ENCODE measurements around the gene PCA3.

Gene PCA3

GRCh38 chr9:76764138-76764537 lies at the start of gene PCA3:
Gene PCA3, plus strand, starts transcription at chr9:76764438.
- peaks cover 7% of the 10 kb centered on the region for H3K4me1 Mint-ChIP-seq
- no peak within 1 kb of the TSS for H3K27ac Mint-ChIP-seq
- no peaks in the 10 kb centered on the region for H3K9me3 Mint-ChIP-seq
- ATAC-seq = no peak
- H3K4me3 Mint-ChIP-seq = no peak within 1 kb of the TSS
- DNase-seq = no peak
- H3K36me3 Mint-ChIP-seq (ENCODE audit: low read depth) = no peaks in the 10 kb centered on the region
- peaks cover 9% of the 10 kb centered on the region for H3K27me3 Mint-ChIP-seq

- H3K4me3 Mint-ChIP-seq = no peak overlapping the region
- H3K4me1 Mint-ChIP-seq = no peaks in the 10 kb centered on the region
- ATAC-seq = no peak
- no peak overlapping the region for H3K27ac Mint-ChIP-seq
- H3K27me3 Mint-ChIP-seq = peaks cover 20% of the 10 kb centered on the region
- H3K9me3 Mint-ChIP-seq = no peaks in the 10 kb centered on the region
- no peak for DNase-seq
- no peaks in the 10 kb centered on the region for H3K36me3 Mint-ChIP-seq (ENCODE audit: low read depth)
Observed at GRCh38 chr9:76716085-76716672, 48.1 kb upstream of the PCA3 start.

- H3K36me3 Mint-ChIP-seq (ENCODE audit: low read depth) = no peaks in the 10 kb centered on the region
- no peak overlapping the region for H3K4me3 Mint-ChIP-seq
- peaks cover 20% of the 10 kb centered on the region for H3K27me3 Mint-ChIP-seq
- DNase-seq = no peak
- ATAC-seq = no peak
- H3K27ac Mint-ChIP-seq = no peak overlapping the region
- no peaks in the 10 kb centered on the region for H3K9me3 Mint-ChIP-seq
- no peaks in the 10 kb centered on the region for H3K4me1 Mint-ChIP-seq
Observed at GRCh38 chr9:76717176-76717575, 47.1 kb upstream of the PCA3 start.

DNA sequence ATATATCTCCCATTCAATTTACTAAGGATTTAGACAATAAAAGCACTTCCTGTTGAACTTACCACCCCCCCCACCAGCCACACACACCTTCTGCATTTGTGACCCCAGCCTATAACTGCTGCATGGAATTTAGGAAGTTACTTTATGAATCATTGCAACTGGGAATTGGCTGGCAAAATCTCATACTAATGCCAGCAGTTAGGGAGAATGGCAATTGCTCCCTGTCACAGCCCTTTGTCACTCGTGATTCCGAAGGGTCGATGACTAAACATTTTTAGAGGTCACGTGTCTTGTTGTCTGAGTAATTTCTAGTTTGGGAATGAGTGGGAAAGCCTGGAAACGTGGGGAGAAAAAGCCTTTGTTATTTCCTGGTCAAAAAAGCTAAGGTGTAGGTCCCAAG lies 46.6 kb upstream of the PCA3 start:
- Mint-ChIP-seq H3K36me3 (ENCODE audit: low read depth) (no peaks in the 10 kb centered on the region), H3K4me3 (no peak overlapping the region), H3K27me3 (peaks cover 18% of the 10 kb centered on the region), H3K4me1 (no peaks in the 10 kb centered on the region), H3K27ac (no peak overlapping the region), H3K9me3 (no peaks in the 10 kb centered on the region)
- DNase-seq = no peak
- no peak for ATAC-seq

GRCh38 chr9:76718166-76718565 lies 46.1 kb upstream of the PCA3 start:
- H3K27ac Mint-ChIP-seq = no peak overlapping the region
- H3K4me3 Mint-ChIP-seq = no peak overlapping the region
- ATAC-seq = no peak
- H3K4me1 Mint-ChIP-seq = no peaks in the 10 kb centered on the region
- DNase-seq = no peak
- H3K9me3 Mint-ChIP-seq = no peaks in the 10 kb centered on the region
- H3K36me3 Mint-ChIP-seq (ENCODE audit: low read depth) = no peaks in the 10 kb centered on the region
- peaks cover 22% of the 10 kb centered on the region for H3K27me3 Mint-ChIP-seq

- no peaks in the 10 kb centered on the region for H3K4me1 Mint-ChIP-seq
- H3K36me3 Mint-ChIP-seq (ENCODE audit: low read depth) = no peaks in the 10 kb centered on the region
- H3K27me3 Mint-ChIP-seq = peaks cover 26% of the 10 kb centered on the region
- no peak for DNase-seq
- no peak overlapping the region for H3K27ac Mint-ChIP-seq
- no peak for ATAC-seq
- H3K9me3 Mint-ChIP-seq = no peaks in the 10 kb centered on the region
- no peak overlapping the region for H3K4me3 Mint-ChIP-seq
Observed at GRCh38 chr9:76720245-76720644, 44.0 kb upstream of the PCA3 start.

- Mint-ChIP-seq H3K27me3 (peaks cover 26% of the 10 kb centered on the region), H3K4me1 (no peaks in the 10 kb centered on the region), H3K36me3 (ENCODE audit: low read depth) (no peaks in the 10 kb centered on the region), H3K9me3 (no peaks in the 10 kb centered on the region), H3K4me3 (no peak overlapping the region), H3K27ac (no peak overlapping the region)
- no peak for ATAC-seq
- DNase-seq = no peak
Observed at GRCh38 chr9:76725011-76725546, 39.2 kb upstream of the PCA3 start.

DNA sequence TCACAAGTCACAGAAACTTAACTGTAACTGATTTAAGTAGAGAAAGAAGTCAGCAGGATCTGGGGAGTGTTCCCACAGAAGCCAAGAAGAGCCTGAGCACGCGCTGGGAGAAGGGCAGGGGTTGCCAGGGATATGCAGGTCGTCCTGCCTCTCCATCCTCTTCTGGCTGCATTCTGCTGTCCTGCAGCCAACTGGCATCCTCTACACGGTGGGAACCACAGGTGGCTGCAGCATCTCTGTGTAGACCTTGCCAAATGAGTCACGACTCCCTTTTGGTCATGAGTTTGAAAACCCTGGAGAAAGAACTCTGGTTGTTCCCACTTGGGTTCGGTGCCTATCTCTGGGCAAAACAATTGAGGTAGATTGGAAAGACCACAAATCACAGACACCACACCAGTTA lies 38.4 kb upstream of the PCA3 start:
- Mint-ChIP-seq H3K9me3 (no peaks in the 10 kb centered on the region), H3K36me3 (ENCODE audit: low read depth) (no peaks in the 10 kb centered on the region), H3K27ac (no peak overlapping the region), H3K4me1 (no peaks in the 10 kb centered on the region), H3K27me3 (peaks cover 22% of the 10 kb centered on the region), H3K4me3 (no peak overlapping the region)
- ATAC-seq (no peak), DNase-seq (no peak)

DNA sequence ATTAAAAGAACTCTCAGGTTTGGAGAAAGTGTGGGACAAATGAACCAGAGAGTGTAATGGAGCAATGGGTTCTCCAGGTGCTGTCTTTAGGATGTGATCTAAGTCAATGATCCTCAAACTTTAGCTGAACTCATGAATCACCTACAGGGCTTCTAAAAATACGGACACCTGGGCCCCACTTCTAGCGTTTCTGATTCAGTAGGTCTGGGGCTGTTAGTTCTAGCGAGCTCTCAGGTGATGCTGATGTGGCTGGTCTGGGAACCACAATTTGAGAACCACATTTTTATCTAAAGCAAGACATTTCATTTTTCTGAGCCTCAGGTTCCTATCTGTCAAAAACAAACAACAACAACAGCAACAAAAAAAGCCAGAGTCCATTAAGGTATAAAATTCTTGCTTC lies 35.1 kb upstream of the PCA3 start:
- Mint-ChIP-seq H3K36me3 (ENCODE audit: low read depth) (no peaks in the 10 kb centered on the region), H3K27ac (no peak overlapping the region), H3K4me3 (no peak overlapping the region), H3K9me3 (no peaks in the 10 kb centered on the region), H3K4me1 (no peaks in the 10 kb centered on the region), H3K27me3 (peaks cover 19% of the 10 kb centered on the region)
- no peak for DNase-seq
- ATAC-seq = no peak

- H3K9me3 Mint-ChIP-seq = no peaks in the 10 kb centered on the region
- H3K4me1 Mint-ChIP-seq = no peaks in the 10 kb centered on the region
- H3K36me3 Mint-ChIP-seq (ENCODE audit: low read depth) = no peaks in the 10 kb centered on the region
Observed at GRCh38 chr9:76729980-76730737, 34.1 kb upstream of the PCA3 start.

DNA sequence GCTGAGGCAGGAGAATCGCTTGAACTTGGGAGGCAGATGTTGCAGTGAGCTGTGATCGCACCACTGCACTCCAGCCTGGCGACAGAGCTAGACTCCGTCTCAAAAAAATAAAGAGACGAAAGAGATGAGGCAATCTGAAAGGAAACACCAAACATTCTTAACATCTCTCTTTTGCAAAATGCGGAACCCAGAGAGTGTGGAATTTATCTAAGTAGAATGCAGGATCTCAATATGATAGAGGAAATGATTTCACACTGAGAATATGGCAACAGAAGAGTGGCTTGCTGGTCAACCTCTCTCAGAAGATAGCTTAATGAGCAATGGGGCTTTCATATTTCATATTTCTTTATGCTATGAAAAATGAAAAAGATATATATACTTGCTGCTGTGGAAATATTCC lies 33.4 kb upstream of the PCA3 start:
- DNase-seq (no peak), ATAC-seq (no peak)
- H3K4me3 Mint-ChIP-seq = no peak overlapping the region
- H3K9me3 Mint-ChIP-seq = no peaks in the 10 kb centered on the region
- H3K27ac Mint-ChIP-seq = no peak overlapping the region
- H3K36me3 Mint-ChIP-seq (ENCODE audit: low read depth) = no peaks in the 10 kb centered on the region
- peaks cover 9% of the 10 kb centered on the region for H3K27me3 Mint-ChIP-seq
- H3K4me1 Mint-ChIP-seq = no peaks in the 10 kb centered on the region

More at GRCh38 chr9:76729980-76730737, 34.1 kb upstream of the PCA3 start:
- DNase-seq (no peak), ATAC-seq (no peak)
- H3K4me3 Mint-ChIP-seq = no peak overlapping the region
- H3K27ac Mint-ChIP-seq = no peak overlapping the region
- H3K27me3 Mint-ChIP-seq = peaks cover 14% of the 10 kb centered on the region

DNA sequence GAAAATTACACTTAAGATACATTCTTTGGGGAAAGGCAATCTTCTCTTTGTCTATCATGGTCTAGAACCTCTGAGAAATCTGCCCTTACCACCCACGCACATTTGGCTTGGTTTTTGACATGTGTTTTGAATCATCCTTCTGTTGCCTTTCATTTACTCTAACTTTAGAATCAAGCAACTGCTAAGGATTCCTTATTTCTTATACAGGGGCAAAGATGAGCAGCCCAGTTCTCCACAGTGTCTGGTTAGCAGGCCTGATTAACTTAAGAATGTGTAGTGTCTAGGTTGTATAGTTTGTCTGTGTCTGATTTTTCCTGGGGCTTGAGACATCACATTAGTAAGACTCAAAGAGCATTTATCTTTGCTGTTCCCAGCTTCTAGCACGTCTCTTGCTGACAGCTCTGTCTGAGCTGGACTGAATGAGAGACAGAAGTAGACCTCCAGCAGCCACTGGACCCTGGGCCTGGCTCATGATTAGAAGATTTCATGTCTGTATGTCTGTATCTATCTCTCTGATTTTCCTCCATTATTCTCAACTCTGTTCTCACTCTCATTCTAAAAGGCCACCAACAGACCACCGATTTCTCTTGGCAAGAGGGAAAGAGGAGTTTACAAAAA lies 31.8 kb upstream of the PCA3 start:
- Mint-ChIP-seq H3K27ac (no peak overlapping the region), H3K27me3 (peaks cover 6% of the 10 kb centered on the region)
- no peak for ATAC-seq

DNA sequence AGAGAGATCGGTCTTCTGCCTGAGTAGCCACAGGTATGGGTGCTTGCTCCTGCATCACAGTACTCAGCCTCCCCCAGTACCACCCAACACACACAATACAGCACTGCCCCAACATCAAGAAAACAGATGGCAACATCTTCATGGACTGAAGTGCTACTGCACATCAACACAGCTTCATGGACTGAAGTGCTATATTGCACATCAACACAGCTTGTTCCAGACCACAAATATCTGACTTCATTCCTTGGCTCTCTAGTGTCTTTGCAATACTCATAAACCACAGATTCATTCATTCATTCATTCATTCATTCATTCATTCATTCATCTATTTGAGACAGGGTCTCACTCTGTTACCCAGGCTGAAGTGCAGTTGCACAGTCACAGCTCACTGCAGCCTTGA lies 31.1 kb upstream of the PCA3 start:
- no peak for ATAC-seq
- H3K9me3 Mint-ChIP-seq = no peaks in the 10 kb centered on the region
- H3K4me3 Mint-ChIP-seq = no peak overlapping the region
- peaks cover 6% of the 10 kb centered on the region for H3K27me3 Mint-ChIP-seq
- no peak overlapping the region for H3K27ac Mint-ChIP-seq
- no peaks in the 10 kb centered on the region for H3K36me3 Mint-ChIP-seq (ENCODE audit: low read depth)
- H3K4me1 Mint-ChIP-seq = no peaks in the 10 kb centered on the region
- no peak for DNase-seq

More for the DNA sequence above, 31.8 kb upstream of the PCA3 start:
- no peak overlapping the region for H3K4me3 Mint-ChIP-seq
- DNase-seq = no peak
- H3K9me3 Mint-ChIP-seq = no peaks in the 10 kb centered on the region
- H3K4me1 Mint-ChIP-seq = no peaks in the 10 kb centered on the region
- H3K36me3 Mint-ChIP-seq (ENCODE audit: low read depth) = no peaks in the 10 kb centered on the region

GRCh38 chr9:76734716-76735115 lies 29.5 kb upstream of the PCA3 start:
- H3K4me1 Mint-ChIP-seq = no peaks in the 10 kb centered on the region
- no peaks in the 10 kb centered on the region for H3K36me3 Mint-ChIP-seq (ENCODE audit: low read depth)
- H3K27ac Mint-ChIP-seq = no peak overlapping the region
- peaks cover 9% of the 10 kb centered on the region for H3K27me3 Mint-ChIP-seq
- ATAC-seq (no peak), DNase-seq (no peak)
- H3K9me3 Mint-ChIP-seq = no peaks in the 10 kb centered on the region
- H3K4me3 Mint-ChIP-seq = no peak overlapping the region

Data from activated naive CD8-positive, alpha-beta T cell treated with anti-CD3 and anti-CD28 coated beads, Interleukin-2, amount 50 U/mL, for 24 hours (primary cell).